ENCODE results near the gene OGG1. TPM values are rescaled to one million over a fixed set of nuclear protein-coding genes. Genes with fewer than 3 reads are reported as not detected.

Gene OGG1
- total RNA-seq, 1 donor from 2014 or later, result 9.2 TPM

DNA sequence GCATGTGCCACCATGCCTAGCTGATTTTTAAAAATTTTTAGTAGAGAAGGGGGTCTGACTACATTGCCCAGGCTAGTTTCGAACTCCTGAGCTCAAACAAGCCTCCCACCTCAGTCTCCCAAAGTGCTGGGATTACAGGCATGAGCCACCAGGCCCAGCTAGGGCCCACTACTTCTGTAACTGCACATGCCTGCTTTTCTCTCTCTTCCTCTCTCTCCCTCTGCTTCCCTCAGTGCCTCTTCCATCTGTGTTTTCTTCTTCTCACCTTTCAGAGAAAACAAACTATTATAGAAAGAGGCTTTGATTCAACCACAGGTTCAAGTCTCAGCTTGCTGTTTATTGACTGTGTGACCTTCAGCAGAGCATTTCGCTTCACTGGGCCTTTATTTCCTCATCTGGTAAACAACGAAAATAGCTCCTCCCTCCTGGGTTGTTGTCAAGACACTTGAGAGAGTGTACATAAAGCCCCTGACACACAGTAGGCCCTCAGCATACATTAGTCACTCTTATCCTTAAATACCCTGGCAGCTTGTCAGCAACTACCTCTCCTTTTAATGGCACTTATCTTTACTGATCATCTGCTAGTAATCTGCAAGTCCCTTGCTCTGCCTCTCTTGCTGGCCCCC lies 32.3 kb downstream of the OGG1 start:
- Histone ChIP-seq H3K27ac (replicated peaks) (no peak overlapping the region), H3K9me3 (replicated peaks) (no peaks in the 10 kb centered on the region), H3K4me3 (no peak overlapping the region), H3K4me1 (peaks cover 10% of the 10 kb centered on the region), H3K36me3 (peaks cover 74% of the 10 kb centered on the region), H3K27me3 (ENCODE audit: low read depth) (no peaks in the 10 kb centered on the region)
- no peak for TF ChIP-seq CTCF (IDR thresholded peaks at IDR 0.05; ENCODE audit: borderline replicate concordance)
- no peak for DNase-seq
- intact Hi-C loops (cut with micrococcal nuclease), result no loop called here

- Histone ChIP-seq H3K27ac (replicated peaks) (no peak overlapping the region), H3K4me1 (peaks cover 8% of the 10 kb centered on the region), H3K4me3 (no peak overlapping the region), H3K9me3 (replicated peaks) (no peaks in the 10 kb centered on the region), H3K36me3 (peaks cover 81% of the 10 kb centered on the region), H3K27me3 (ENCODE audit: low read depth) (no peaks in the 10 kb centered on the region)
- intact Hi-C loops (cut with micrococcal nuclease), result no loop called here
- peak; percentile 21 for TF ChIP-seq CTCF (IDR thresholded peaks at IDR 0.05; ENCODE audit: borderline replicate concordance)
- no peak for DNase-seq
Observed at GRCh38 chr3:9782770-9783169, 33.0 kb downstream of the OGG1 start.

DNA sequence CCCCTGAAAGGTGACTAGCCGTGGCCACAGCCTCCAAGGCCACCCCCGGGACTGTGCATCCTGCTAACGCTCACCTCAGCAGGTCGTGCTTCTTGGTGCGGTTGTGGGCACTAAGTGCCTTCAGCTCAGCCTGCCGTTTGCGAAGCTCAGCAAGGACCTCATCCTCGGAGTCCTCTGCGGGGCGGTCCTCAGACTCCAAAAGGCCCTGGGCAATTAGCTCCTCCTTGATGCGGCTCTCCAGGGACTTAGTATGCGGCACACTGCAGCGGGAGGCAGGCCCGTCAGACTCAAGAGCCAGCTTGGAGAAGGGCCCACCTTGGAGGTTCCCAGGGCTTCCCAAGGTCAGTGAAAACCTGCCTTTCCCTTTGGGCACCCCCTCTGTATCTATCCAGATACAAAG lies 34.2 kb downstream of the OGG1 start:
- H3K27me3 ChIP-seq (ENCODE audit: low read depth), result no peaks in the 10 kb centered on the region
- DNase-seq, result no peak
- no peak for TF ChIP-seq CTCF (IDR thresholded peaks at IDR 0.05; ENCODE audit: borderline replicate concordance)
- H3K4me1 ChIP-seq, result peaks cover 1% of the 10 kb centered on the region
- peaks cover 89% of the 10 kb centered on the region for H3K36me3 ChIP-seq
- intact Hi-C loops (cut with micrococcal nuclease), result no loop called here
- H3K27ac ChIP-seq (replicated peaks), result no peak overlapping the region
- H3K4me3 ChIP-seq, result no peak overlapping the region
- no peaks in the 10 kb centered on the region for H3K9me3 ChIP-seq (replicated peaks)

DNA sequence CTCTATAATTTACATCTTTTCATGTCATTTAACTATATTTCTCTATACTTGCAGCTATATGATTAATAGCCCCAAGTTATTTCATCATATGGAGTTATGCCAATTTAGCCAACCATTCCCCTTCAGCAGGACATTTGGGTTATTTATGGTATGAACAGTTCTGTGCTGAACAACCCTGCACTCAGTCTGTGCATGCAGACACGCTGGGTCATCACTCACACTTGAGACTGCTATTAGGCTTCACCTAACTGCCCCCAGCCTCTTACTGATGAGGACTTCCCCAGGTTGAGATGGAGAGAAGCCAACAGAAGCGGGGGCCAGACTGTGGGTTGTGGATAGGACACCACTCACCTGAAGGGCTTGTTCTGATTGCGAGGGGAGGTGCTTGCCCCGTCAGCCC lies 35.2 kb downstream of the OGG1 start:
- no peak for TF ChIP-seq CTCF (IDR thresholded peaks at IDR 0.05; ENCODE audit: borderline replicate concordance)
- Histone ChIP-seq H3K9me3 (replicated peaks) (no peaks in the 10 kb centered on the region), H3K27ac (replicated peaks) (no peak overlapping the region), H3K36me3 (peaks cover 94% of the 10 kb centered on the region), H3K4me3 (no peak overlapping the region), H3K27me3 (ENCODE audit: low read depth) (no peaks in the 10 kb centered on the region), H3K4me1 (no peaks in the 10 kb centered on the region)
- no peak for DNase-seq
- intact Hi-C loops (cut with micrococcal nuclease), result no loop called here

GRCh38 chr3:9785602-9786001 lies 35.9 kb downstream of the OGG1 start:
- Histone ChIP-seq H3K27me3 (ENCODE audit: low read depth) (no peaks in the 10 kb centered on the region), H3K27ac (replicated peaks) (no peak overlapping the region), H3K36me3 (peaks cover 94% of the 10 kb centered on the region), H3K4me1 (peaks cover 3% of the 10 kb centered on the region), H3K4me3 (no peak overlapping the region), H3K9me3 (replicated peaks) (no peaks in the 10 kb centered on the region)
- DNase-seq, result no peak
- TF ChIP-seq CTCF (IDR thresholded peaks at IDR 0.05; ENCODE audit: borderline replicate concordance), result no peak
- intact Hi-C loops (cut with micrococcal nuclease), result no loop called here
